GM12878 (cell line): ENCODE measurements around the gene UPK3BL1.
"Not testable (repeated sequence)": the region's sequence is repeated elsewhere in the genome, so short reads cannot be mapped to it uniquely, and the experiment has no call there.

ENCODE experiments used
- ATF7 ChIP-seq: fragments of 450-650 bp; IDR thresholded peaks from 2 replicates; pipeline ENCODE4 v1.6.1; 2016; ENCODE audit warnings: low read depth, mild to moderate bottlenecking
- CEBPB ChIP-seq, 2 experiments: fragments of 150-350 bp in 1 of 2; IDR thresholded peaks; 2 replicates each; pipeline ENCODE4 v1.6.1; 2012 to 2014; ENCODE audit warnings: low read depth in 2 of 2, low read length in 2 of 2, borderline replicate concordance in 1 of 2, inconsistent platforms in 1 of 2
- CREB1 ChIP-seq: IDR thresholded peaks from 2 replicates; pipeline ENCODE4 v1.6.1; 2012; ENCODE audit warnings: low read depth, mild to moderate bottlenecking, inconsistent platforms
- CTCF ChIP-seq, 3 experiments: IDR thresholded peaks in 2 of 3; conservative IDR thresholded peaks in 1 of 3; 2 replicates each; pipeline ENCODE4 v1.5.1; 2011; ENCODE audit warnings: low read depth in 3 of 3, low read length in 3 of 3, mild to moderate bottlenecking in 3 of 3, control low read depth in 2 of 3, moderate library complexity in 2 of 3, inconsistent platforms in 1 of 3, mixed read lengths in 1 of 3; ENCODE audit not compliant: control insufficient read depth in 2 of 3, insufficient read depth in 1 of 3; ENCODE audit errors: extremely low read depth in 1 of 3
- NR2C2 ChIP-seq: IDR thresholded peaks from 2 replicates; pipeline ENCODE4 v1.6.1; 2011; ENCODE audit warnings: borderline replicate concordance, low read depth; ENCODE audit not compliant: control insufficient read depth, insufficient read length
- NR2F1 ChIP-seq: fragments of 450-650 bp; conservative IDR thresholded peaks from 2 replicates; pipeline ENCODE4 v1.6.1; 2017; ENCODE audit warnings: mild to moderate bottlenecking
- NRF1 ChIP-seq: conservative IDR thresholded peaks from 2 replicates; pipeline ENCODE4 v1.6.1; 2011; ENCODE audit warnings: mild to moderate bottlenecking, low read depth, low read length, improper control_type of control experiment
- SUZ12 ChIP-seq: fragments of 200-600 bp; sonication (generic); IDR thresholded peaks from one replicate; pipeline ENCODE4 v1.6.1; 2018; ENCODE audit warnings: antibody characterized with exemption, mild to moderate bottlenecking; ENCODE audit not compliant: unreplicated experiment
- ZZZ3 ChIP-seq: IDR thresholded peaks from 2 replicates; pipeline ENCODE4 v1.6.1; 2011; ENCODE audit warnings: low read depth; ENCODE audit not compliant: control insufficient read depth, insufficient read length
- TF ChIP-seq, protein P1 (sequence below): IDR thresholded peaks from 2 replicates; pipeline ENCODE4 v1.6.1; 2011; ENCODE audit warnings: low read depth, mild to moderate bottlenecking, low read length, moderate library complexity, borderline replicate concordance; ENCODE audit errors: extremely low read depth
- TF ChIP-seq, protein P2 (sequence below): IDR thresholded peaks from 2 replicates; pipeline ENCODE4 v1.6.1; 2012; ENCODE audit warnings: mild to moderate bottlenecking, low read depth, low read length

- TF ChIP-seq CTCF (IDR thresholded peaks at IDR 0.05 in 2 of 3, conservative IDR thresholded peaks at IDR 0.05 in 1 of 3; ENCODE audit: control insufficient read depth in 2 of 3, extremely low read depth in 1 of 3, insufficient read depth in 1 of 3, low read depth in 3 of 3, low read length in 3 of 3); SUZ12; NR2C2; ZZZ3; NR2F1; CEBPB (IDR thresholded peaks at IDR 0.05; ENCODE audit: borderline replicate concordance in 1 of 2, low read depth in 2 of 2, low read length in 2 of 2); ATF7; CREB1; NRF1: not testable (repeated sequence)
- TF ChIP-seq, protein P1, sequence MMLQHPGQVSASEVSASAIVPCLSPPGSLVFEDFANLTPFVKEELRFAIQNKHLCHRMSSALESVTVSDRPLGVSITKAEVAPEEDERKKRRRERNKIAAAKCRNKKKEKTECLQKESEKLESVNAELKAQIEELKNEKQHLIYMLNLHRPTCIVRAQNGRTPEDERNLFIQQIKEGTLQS = not testable (repeated sequence)
- TF ChIP-seq, protein P2, sequence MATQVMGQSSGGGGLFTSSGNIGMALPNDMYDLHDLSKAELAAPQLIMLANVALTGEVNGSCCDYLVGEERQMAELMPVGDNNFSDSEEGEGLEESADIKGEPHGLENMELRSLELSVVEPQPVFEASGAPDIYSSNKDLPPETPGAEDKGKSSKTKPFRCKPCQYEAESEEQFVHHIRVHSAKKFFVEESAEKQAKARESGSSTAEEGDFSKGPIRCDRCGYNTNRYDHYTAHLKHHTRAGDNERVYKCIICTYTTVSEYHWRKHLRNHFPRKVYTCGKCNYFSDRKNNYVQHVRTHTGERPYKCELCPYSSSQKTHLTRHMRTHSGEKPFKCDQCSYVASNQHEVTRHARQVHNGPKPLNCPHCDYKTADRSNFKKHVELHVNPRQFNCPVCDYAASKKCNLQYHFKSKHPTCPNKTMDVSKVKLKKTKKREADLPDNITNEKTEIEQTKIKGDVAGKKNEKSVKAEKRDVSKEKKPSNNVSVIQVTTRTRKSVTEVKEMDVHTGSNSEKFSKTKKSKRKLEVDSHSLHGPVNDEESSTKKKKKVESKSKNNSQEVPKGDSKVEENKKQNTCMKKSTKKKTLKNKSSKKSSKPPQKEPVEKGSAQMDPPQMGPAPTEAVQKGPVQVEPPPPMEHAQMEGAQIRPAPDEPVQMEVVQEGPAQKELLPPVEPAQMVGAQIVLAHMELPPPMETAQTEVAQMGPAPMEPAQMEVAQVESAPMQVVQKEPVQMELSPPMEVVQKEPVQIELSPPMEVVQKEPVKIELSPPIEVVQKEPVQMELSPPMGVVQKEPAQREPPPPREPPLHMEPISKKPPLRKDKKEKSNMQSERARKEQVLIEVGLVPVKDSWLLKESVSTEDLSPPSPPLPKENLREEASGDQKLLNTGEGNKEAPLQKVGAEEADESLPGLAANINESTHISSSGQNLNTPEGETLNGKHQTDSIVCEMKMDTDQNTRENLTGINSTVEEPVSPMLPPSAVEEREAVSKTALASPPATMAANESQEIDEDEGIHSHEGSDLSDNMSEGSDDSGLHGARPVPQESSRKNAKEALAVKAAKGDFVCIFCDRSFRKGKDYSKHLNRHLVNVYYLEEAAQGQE = not testable (repeated sequence)
Measured at GRCh38 chr7:102596036-102596435, 46.6 kb downstream of the UPK3BL1 start.
